Eye (tissue), 1 donor: Measurements from ENCODE around the gene SLX4IP.

Source experiments
- DNase-seq: peaks from one replicate; pipeline ENCODE4 v3.0.0-alpha.2; 2015

The SLX4IP gene

GRCh38 chr20:10498200-10498599, 63.1 kb downstream of the SLX4IP start:
- no peak for DNase-seq

- no peak for DNase-seq
Observed at GRCh38 chr20:10501402-10501801, 66.3 kb downstream of the SLX4IP start.

- no peak for DNase-seq
Observed at GRCh38 chr20:10502098-10502526, 67.0 kb downstream of the SLX4IP start.

GRCh38 chr20:10504608-10504993, 69.5 kb downstream of the SLX4IP start:
- DNase-seq = no peak

GRCh38 chr20:10504994-10505730, 70.1 kb downstream of the SLX4IP start:
- peak; percentile 33 for DNase-seq

- DNase-seq = peak; percentile 45
Observed at GRCh38 chr20:10505827-10506226, 70.7 kb downstream of the SLX4IP start.

- no peak for DNase-seq
Observed at GRCh38 chr20:10507052-10507451, 71.9 kb downstream of the SLX4IP start.

GRCh38 chr20:10508060-10508459, 73.0 kb downstream of the SLX4IP start:
- DNase-seq = no peak

- peak; percentile 37 for DNase-seq
Observed at GRCh38 chr20:10508468-10509251, 73.6 kb downstream of the SLX4IP start.

- no peak for DNase-seq
Observed at GRCh38 chr20:10509376-10509775, 74.3 kb downstream of the SLX4IP start.

- DNase-seq = no peak
Observed at GRCh38 chr20:10510216-10510615, 75.1 kb downstream of the SLX4IP start.

GRCh38 chr20:10511170-10511508, 76.0 kb downstream of the SLX4IP start:
- DNase-seq = no peak

- peak; percentile 43 for DNase-seq
Observed at GRCh38 chr20:10511509-10512251, 76.6 kb downstream of the SLX4IP start.

- no peak for DNase-seq
Observed at GRCh38 chr20:10513061-10513460, 78.0 kb downstream of the SLX4IP start.

- no peak for DNase-seq
Observed at GRCh38 chr20:10513931-10514575, 78.9 kb downstream of the SLX4IP start.

GRCh38 chr20:10516529-10516928, 81.4 kb downstream of the SLX4IP start:
- DNase-seq = no peak

- no peak for DNase-seq
Observed at GRCh38 chr20:10519361-10520046, 84.4 kb downstream of the SLX4IP start.

- no peak for DNase-seq
Observed at GRCh38 chr20:10520528-10520927, 85.4 kb downstream of the SLX4IP start.

GRCh38 chr20:10521068-10521831, 86.1 kb downstream of the SLX4IP start:
- DNase-seq = no peak

- DNase-seq = no peak
Observed at GRCh38 chr20:10521836-10522235, 86.7 kb downstream of the SLX4IP start.

GRCh38 chr20:10522328-10522727, 87.2 kb downstream of the SLX4IP start:
- no peak for DNase-seq

GRCh38 chr20:10523443-10523842, 88.3 kb downstream of the SLX4IP start:
- no peak for DNase-seq
